IMR-90 (cell line): ENCODE results near the gene TSEN54. TPM values are rescaled to one million over a fixed set of nuclear protein-coding genes. Genes with fewer than 3 reads are reported as not detected.

ENCODE experiments used
- ATAC-seq: fragments of 200-7000 bp; cut with Tn5 transposase; 2 replicates; pipeline ENCODE4 v1.9.1; 2020; ENCODE audit warnings: low read depth, mild to moderate bottlenecking, moderate library complexity
- BruUV-seq: library from RNA; stranded (reverse); fragments of 400-500 nt; replicated peaks from 2 replicates; lab custom pipeline; 2021; lab: Mats Ljungman, UMichigan
- CTCF ChIA-PET: fragments of 300-600 bp; formaldehyde crosslinking; extraction: SDS; loops from one replicate; lab custom pipeline; 2021; ENCODE audit warnings: antibody characterized with exemption; lab: Yijun Ruan, JAX
- POLR2A ChIA-PET: fragments of 300-600 bp; sonication (Branson Sonifier 250); formaldehyde crosslinking; loops from one replicate; lab custom pipeline; 2022; ENCODE audit warnings: antibody characterized with exemption; ENCODE audit not compliant: unreplicated experiment; lab: Charles Lee
- DNase-seq: peaks from one replicate; pipeline ENCODE4 v3.0.0; 2013
- H2AFZ ChIP-seq: replicated peaks from 2 replicates; pipeline ENCODE3; 2013; ENCODE audit warnings: low read length, mild to moderate bottlenecking; ENCODE audit not compliant: poor library complexity
- H2AK5ac ChIP-seq: 2 replicates; pipeline ENCODE4 v1.6.1; 2013; ENCODE audit warnings: low read depth, low read length, inconsistent platforms
- H2AK9ac ChIP-seq: replicated peaks from 2 replicates; pipeline ENCODE3; 2013; ENCODE audit warnings: mild to moderate bottlenecking, low read depth, low read length, moderate library complexity; ENCODE audit not compliant: poor library complexity
- H2BK120ac ChIP-seq: 2 replicates; pipeline ENCODE4 v1.6.1; 2013; ENCODE audit warnings: low read depth, low read length, inconsistent platforms
- H2BK15ac ChIP-seq: 3 replicates; pipeline ENCODE4 v1.6.1; 2013; ENCODE audit warnings: low read depth, low read length, inconsistent platforms
- H2BK20ac ChIP-seq: 2 replicates; pipeline ENCODE4 v1.6.1; 2013; ENCODE audit warnings: low read depth, mild to moderate bottlenecking, inconsistent platforms, low read length, moderate library complexity
- H2BK5ac ChIP-seq: 2 replicates; pipeline ENCODE4 v1.6.1; 2013; ENCODE audit warnings: mild to moderate bottlenecking, low read depth, low read length, inconsistent platforms; ENCODE audit not compliant: poor library complexity, severe bottlenecking
- H3K14ac ChIP-seq: replicated peaks from 2 replicates; pipeline ENCODE4 v1.6.1; 2013; ENCODE audit warnings: low read depth, low read length, inconsistent platforms
- H3K18ac ChIP-seq: 2 replicates; pipeline ENCODE4 v1.6.1; 2013; ENCODE audit warnings: low read depth, low read length, control low read depth
- H3K23ac ChIP-seq: 2 replicates; pipeline ENCODE4 v1.6.1; 2013; ENCODE audit warnings: low read depth, low read length, inconsistent platforms
- H3K27ac ChIP-seq: 2 replicates; pipeline ENCODE4 v1.5.1; 2013; ENCODE audit warnings: mild to moderate bottlenecking, control low read depth, low read length; ENCODE audit not compliant: insufficient read depth
- H3K27me3 ChIP-seq: 2 replicates; pipeline ENCODE4 v1.6.1; 2013; ENCODE audit warnings: low read length; ENCODE audit not compliant: control insufficient read depth, insufficient read depth
- H3K36me3 ChIP-seq: 2 replicates; pipeline ENCODE4 v1.6.1; 2013; ENCODE audit warnings: low read length, mixed read lengths; ENCODE audit not compliant: control insufficient read depth, insufficient read depth
- H3K4ac ChIP-seq: 2 replicates; pipeline ENCODE4 v1.6.1; 2013; ENCODE audit warnings: low read depth, low read length, inconsistent platforms
- H3K4me1 ChIP-seq: 2 replicates; pipeline ENCODE4 v1.6.1; 2013; ENCODE audit warnings: low read length, mixed read lengths; ENCODE audit not compliant: control insufficient read depth, insufficient read depth
- H3K4me2 ChIP-seq: 2 replicates; pipeline ENCODE4 v1.6.1; 2013; ENCODE audit warnings: low read depth, mild to moderate bottlenecking, control low read depth, low read length, moderate library complexity
- H3K4me3 ChIP-seq: 2 replicates; pipeline ENCODE4 v1.5.1; 2013; ENCODE audit warnings: low read depth, mild to moderate bottlenecking, control low read depth, low read length, moderate library complexity; ENCODE audit not compliant: insufficient read depth
- H3K56ac ChIP-seq: 2 replicates; pipeline ENCODE4 v1.6.1; 2013; ENCODE audit warnings: low read length, inconsistent platforms; ENCODE audit not compliant: insufficient read depth; ENCODE audit errors: extremely low read depth
- H3K79me1 ChIP-seq, 2 experiments: 2 replicates each; pipeline ENCODE4 v1.6.1; 2013; ENCODE audit warnings: low read length in 2 of 2, inconsistent platforms in 1 of 2, low read depth in 1 of 2
- H3K9ac ChIP-seq: 2 replicates; pipeline ENCODE4 v1.6.1; 2013; ENCODE audit warnings: low read depth, low read length, control low read depth
- H3K9me1 ChIP-seq: 2 replicates; pipeline ENCODE4 v1.6.1; 2013; ENCODE audit warnings: low read length, inconsistent platforms; ENCODE audit not compliant: insufficient read depth
- H3K9me3 ChIP-seq: 2 replicates; pipeline ENCODE4 v1.6.1; 2013; ENCODE audit warnings: low read length; ENCODE audit not compliant: control insufficient read depth, insufficient read depth
- H4K20me1 ChIP-seq: 2 replicates; pipeline ENCODE4 v1.6.1; 2013; ENCODE audit warnings: low read length, inconsistent platforms; ENCODE audit not compliant: insufficient read depth
- H4K5ac ChIP-seq: 2 replicates; pipeline ENCODE4 v1.6.1; 2013; ENCODE audit warnings: mild to moderate bottlenecking, low read depth, low read length, control low read depth
- H4K8ac ChIP-seq, 2 experiments: 2 replicates each; pipeline ENCODE4 v1.6.1; 2013; ENCODE audit warnings: low read depth in 2 of 2, low read length in 2 of 2, control low read depth in 1 of 2, inconsistent platforms in 1 of 2
- H4K91ac ChIP-seq: 2 replicates; pipeline ENCODE4 v1.6.1; 2013; ENCODE audit warnings: low read depth, low read length, inconsistent platforms; ENCODE audit not compliant: insufficient read depth
- BHLHE40 ChIP-seq: fragments of 150-350 bp; IDR thresholded peaks from 2 replicates; pipeline ENCODE4 v1.6.1; 2016; ENCODE audit warnings: mild to moderate bottlenecking, low read depth, low read length
- CEBPB ChIP-seq: IDR thresholded peaks from 2 replicates; pipeline ENCODE4 v1.6.1; 2012; ENCODE audit warnings: low read depth, low read length, improper control_type of control experiment
- CHD1 ChIP-seq: IDR thresholded peaks from 2 replicates; pipeline ENCODE4 v1.6.1; 2012; ENCODE audit warnings: low read depth, low read length, improper control_type of control experiment
- FOS ChIP-seq: fragments of 150-350 bp; IDR thresholded peaks from 2 replicates; pipeline ENCODE4 v1.6.1; 2016; ENCODE audit warnings: low read depth, low read length
- MAFK ChIP-seq: IDR thresholded peaks from 2 replicates; pipeline ENCODE4 v1.6.1; 2012; ENCODE audit warnings: low read depth, low read length, improper control_type of control experiment
- MAZ ChIP-seq: IDR thresholded peaks from 2 replicates; pipeline ENCODE4 v1.6.1; 2012; ENCODE audit warnings: low read depth, mild to moderate bottlenecking, low read length, improper control_type of control experiment, moderate library complexity, borderline replicate concordance
- MXI1 ChIP-seq: IDR thresholded peaks from 2 replicates; pipeline ENCODE4 v1.6.1; 2012; ENCODE audit warnings: low read depth, mild to moderate bottlenecking, low read length, moderate library complexity, borderline replicate concordance
- NFE2L2 ChIP-seq: fragments of 150-350 bp; IDR thresholded peaks from 2 replicates; pipeline ENCODE4 v1.6.1; 2016; ENCODE audit warnings: low read depth, mild to moderate bottlenecking, low read length
- POLR2A ChIP-seq: IDR thresholded peaks from 2 replicates; pipeline ENCODE4 v1.6.1; 2012; ENCODE audit warnings: mild to moderate bottlenecking, low read depth, low read length
- RAD21 ChIP-seq: IDR thresholded peaks from 2 replicates; pipeline ENCODE4 v1.6.1; 2012; ENCODE audit warnings: low read length, improper control_type of control experiment
- RCOR1 ChIP-seq: IDR thresholded peaks from 2 replicates; pipeline ENCODE4 v1.6.1; 2012; ENCODE audit warnings: mild to moderate bottlenecking, low read length, improper control_type of control experiment; ENCODE audit not compliant: insufficient replicate concordance
- RFX5 ChIP-seq: IDR thresholded peaks from 2 replicates; pipeline ENCODE4 v1.8.0; 2012; ENCODE audit warnings: low read depth, mild to moderate bottlenecking, low read length, moderate library complexity
- SMC3 ChIP-seq: fragments of 150-350 bp; IDR thresholded peaks from 2 replicates; pipeline ENCODE4 v1.6.1; 2016; ENCODE audit warnings: low read depth, mild to moderate bottlenecking, antibody characterized with exemption, low read length, moderate library complexity
- WGBS, 2 experiments: methylation state at CpG; one replicate each; pipeline versions ENCODE4 v1.1.5 to v1.1.7; 2013; ENCODE audit warnings: missing lambda C conversion rate in 2 of 2; ENCODE audit not compliant: insufficient read length in 1 of 2; ENCODE audit errors: extremely low coverage in 2 of 2; 5-methylcytosine and 5-hydroxymethylcytosine counted together
- dilution Hi-C: fragments of 300-500 bp; cut with HindIII; formaldehyde crosslinking; loops from one replicate; pipeline ENCODE4 v1.14.3; 2018; ENCODE audit warnings: low sequenced_read_pairs; ENCODE audit not compliant: unreplicated experiment
- in situ Hi-C: fragments of 300-500 bp; cut with MboI; formaldehyde crosslinking; loops from 3 replicates; pipeline ENCODE4 v1.14.3; 2019; ENCODE audit warnings: low sequenced_read_pairs, inconsistent platforms, mixed read lengths
- intact Hi-C: fragments of 100-400 bp; cut with micrococcal nuclease; formaldehyde crosslinking; loops from 2 replicates; pipeline ENCODE4 v1.10.0; 2022
- polyA plus RNA-seq, 3 experiments: library from polyadenylated mRNA; depleted of rRNA; stranded (reverse); fragments of >200 nt; gene quantifications; 2 replicates each; pipeline ENCODE4 v1.2.3, GENCODE V29; 2012; ENCODE audit warnings: low replicate concordance in 1 of 3
- total RNA-seq: library from RNA; depleted of rRNA; stranded (reverse); fragments of >200 nt; gene quantifications from 2 replicates; pipeline ENCODE4 v1.2.3, GENCODE V29; 2012
- TF ChIP-seq, protein P1 (sequence below): conservative IDR thresholded peaks from 2 replicates; pipeline ENCODE4 v1.5.1; 2012; ENCODE audit warnings: mild to moderate bottlenecking, low read depth, low read length, improper control_type of control experiment
- TF ChIP-seq, protein P2 (sequence below): fragments of 150-350 bp; IDR thresholded peaks from 2 replicates; pipeline ENCODE4 v1.6.1; 2017; ENCODE audit warnings: mild to moderate bottlenecking, antibody characterized with exemption, low read length, low read depth
- TF ChIP-seq, protein P3 (sequence below): fragments of 150-350 bp; IDR thresholded peaks from 2 replicates; pipeline ENCODE4 v1.6.1; 2016; ENCODE audit warnings: low read depth, mild to moderate bottlenecking, low read length, moderate library complexity, borderline replicate concordance

TSEN54 gene
- total and polyA plus RNA-seq, 2 of the 4 experiments (the other 2 are of a cell fraction) = 7.2 to 14.9 TPM

DNA sequence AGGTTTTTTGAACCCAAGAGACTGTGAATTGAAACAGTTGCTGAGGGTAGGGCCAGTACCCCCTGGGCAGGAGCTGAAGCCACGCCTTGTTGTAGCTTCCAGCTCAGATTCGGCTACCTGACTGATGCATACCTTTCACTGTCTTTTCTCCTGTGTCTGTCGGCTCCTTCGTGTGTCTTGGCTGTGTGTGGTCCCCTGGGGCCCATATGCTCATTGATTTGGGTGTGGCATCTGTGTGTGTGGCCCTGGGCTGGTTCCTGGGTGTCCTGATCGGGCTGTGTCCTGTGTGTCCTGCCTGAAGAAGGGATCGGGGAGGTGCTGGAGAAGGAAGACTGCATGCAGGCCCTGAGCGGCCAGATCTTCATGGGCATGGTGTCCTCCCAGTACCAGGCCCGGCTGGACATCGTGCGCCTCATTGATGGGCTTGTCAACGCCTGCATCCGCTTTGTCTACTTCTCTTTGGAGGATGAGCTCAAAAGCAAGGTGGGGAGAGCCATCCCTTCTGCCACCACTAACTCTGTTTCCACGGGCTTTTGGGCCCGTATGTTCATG is 21.9 kb upstream of the TSEN54 start:
- BruUV-seq = no TSS peak
- Histone ChIP-seq H3K9me1 (no peaks in the 10 kb centered on the region), H2AK9ac (no peak overlapping the region), H3K4ac (no peak overlapping the region), H3K23ac (no peak overlapping the region), H3K14ac (no peak overlapping the region), H4K5ac (no peak overlapping the region), H3K4me3 (no peak overlapping the region), H4K91ac (no peak overlapping the region), H2BK5ac (no peak overlapping the region), H2BK120ac (no peak overlapping the region), H3K36me3 (peaks cover 61% of the 10 kb centered on the region), H3K18ac (no peak overlapping the region), H3K79me1 (no peaks in the 10 kb centered on the region; a peak in 1 of 4 replicates), H3K27me3 (no peaks in the 10 kb centered on the region), H2BK15ac (no peak overlapping the region), H3K4me1 (no peaks in the 10 kb centered on the region), H3K4me2 (no peak overlapping the region), H4K8ac (no peak overlapping the region), H3K9ac (no peak overlapping the region), H2AK5ac (no peak overlapping the region), H3K27ac (no peak overlapping the region), H2AFZ (no peak overlapping the region), H3K56ac (no peak overlapping the region), H4K20me1 (no peaks in the 10 kb centered on the region), H2BK20ac (no peak overlapping the region), H3K9me3 (no peaks in the 10 kb centered on the region)
- ATAC-seq (no peak), DNase-seq (no peak)
- ChIA-PET CTCF (no interaction called here), POLR2A (no interaction called here)
- in situ Hi-C loops = no loop called here
- dilution Hi-C loops = no loop called here
- TF ChIP-seq, protein P1, sequence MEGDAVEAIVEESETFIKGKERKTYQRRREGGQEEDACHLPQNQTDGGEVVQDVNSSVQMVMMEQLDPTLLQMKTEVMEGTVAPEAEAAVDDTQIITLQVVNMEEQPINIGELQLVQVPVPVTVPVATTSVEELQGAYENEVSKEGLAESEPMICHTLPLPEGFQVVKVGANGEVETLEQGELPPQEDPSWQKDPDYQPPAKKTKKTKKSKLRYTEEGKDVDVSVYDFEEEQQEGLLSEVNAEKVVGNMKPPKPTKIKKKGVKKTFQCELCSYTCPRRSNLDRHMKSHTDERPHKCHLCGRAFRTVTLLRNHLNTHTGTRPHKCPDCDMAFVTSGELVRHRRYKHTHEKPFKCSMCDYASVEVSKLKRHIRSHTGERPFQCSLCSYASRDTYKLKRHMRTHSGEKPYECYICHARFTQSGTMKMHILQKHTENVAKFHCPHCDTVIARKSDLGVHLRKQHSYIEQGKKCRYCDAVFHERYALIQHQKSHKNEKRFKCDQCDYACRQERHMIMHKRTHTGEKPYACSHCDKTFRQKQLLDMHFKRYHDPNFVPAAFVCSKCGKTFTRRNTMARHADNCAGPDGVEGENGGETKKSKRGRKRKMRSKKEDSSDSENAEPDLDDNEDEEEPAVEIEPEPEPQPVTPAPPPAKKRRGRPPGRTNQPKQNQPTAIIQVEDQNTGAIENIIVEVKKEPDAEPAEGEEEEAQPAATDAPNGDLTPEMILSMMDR = no peak
- no peak for TF ChIP-seq MXI1
- no peak for TF ChIP-seq RCOR1
- no peak for TF ChIP-seq NFE2L2
- no peak for TF ChIP-seq MAFK
- TF ChIP-seq CEBPB = no peak
- TF ChIP-seq FOS = no peak
- TF ChIP-seq SMC3 = no peak
- TF ChIP-seq POLR2A = no peak
- no peak for TF ChIP-seq RAD21
- TF ChIP-seq RFX5 = no peak
- TF ChIP-seq, protein P2, sequence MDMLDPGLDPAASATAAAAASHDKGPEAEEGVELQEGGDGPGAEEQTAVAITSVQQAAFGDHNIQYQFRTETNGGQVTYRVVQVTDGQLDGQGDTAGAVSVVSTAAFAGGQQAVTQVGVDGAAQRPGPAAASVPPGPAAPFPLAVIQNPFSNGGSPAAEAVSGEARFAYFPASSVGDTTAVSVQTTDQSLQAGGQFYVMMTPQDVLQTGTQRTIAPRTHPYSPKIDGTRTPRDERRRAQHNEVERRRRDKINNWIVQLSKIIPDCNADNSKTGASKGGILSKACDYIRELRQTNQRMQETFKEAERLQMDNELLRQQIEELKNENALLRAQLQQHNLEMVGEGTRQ = no peak
- no peak for TF ChIP-seq MAZ
- no peak for TF ChIP-seq CHD1
- TF ChIP-seq BHLHE40 = no peak
- TF ChIP-seq, protein P3, sequence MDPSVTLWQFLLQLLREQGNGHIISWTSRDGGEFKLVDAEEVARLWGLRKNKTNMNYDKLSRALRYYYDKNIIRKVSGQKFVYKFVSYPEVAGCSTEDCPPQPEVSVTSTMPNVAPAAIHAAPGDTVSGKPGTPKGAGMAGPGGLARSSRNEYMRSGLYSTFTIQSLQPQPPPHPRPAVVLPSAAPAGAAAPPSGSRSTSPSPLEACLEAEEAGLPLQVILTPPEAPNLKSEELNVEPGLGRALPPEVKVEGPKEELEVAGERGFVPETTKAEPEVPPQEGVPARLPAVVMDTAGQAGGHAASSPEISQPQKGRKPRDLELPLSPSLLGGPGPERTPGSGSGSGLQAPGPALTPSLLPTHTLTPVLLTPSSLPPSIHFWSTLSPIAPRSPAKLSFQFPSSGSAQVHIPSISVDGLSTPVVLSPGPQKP = no peak
- intact Hi-C loops = no loop called here
- 95% methylated on average over 4 of the region's 14 CpGs; no CpG with 5 or more reads in 1 of the 2 experiments for WGBS, 2 experiments
